Astrocyte (in vitro differentiated cells and primary cell): Measurements from ENCODE around the gene MTUS2. TPM values are rescaled to one million over a fixed set of nuclear protein-coding genes. Genes with fewer than 3 reads are reported as not detected.

Experiments used
- DNase-seq: peaks from one replicate; pipeline ENCODE4 v3.0.0-alpha.2; 2010; ENCODE audit warnings: low read depth
- FAIRE-seq: peaks from 2 replicates; lab custom pipeline; 2011; peaks lifted over from hg19 to GRCh38; lab: Jason Lieb, UNC
- H2AFZ ChIP-seq: 2 replicates; pipeline ENCODE4 v1.6.0; 2012; ENCODE audit warnings: low read depth, low read length, inconsistent platforms
- H3K27ac ChIP-seq: 2 replicates; pipeline ENCODE4 v1.5.1; 2011; ENCODE audit warnings: low read depth, low read length, inconsistent platforms
- H3K27me3 ChIP-seq: 2 replicates; pipeline ENCODE4 v1.6.0; 2011; ENCODE audit warnings: low read length, inconsistent platforms; ENCODE audit not compliant: insufficient read depth
- H3K36me3 ChIP-seq: 2 replicates; pipeline ENCODE4 v1.5.1; 2011; ENCODE audit warnings: low read length, inconsistent platforms; ENCODE audit not compliant: insufficient read depth
- H3K4me1 ChIP-seq: 2 replicates; pipeline ENCODE4 v1.5.1; 2011; ENCODE audit warnings: low read length, inconsistent platforms; ENCODE audit not compliant: insufficient read depth
- H3K4me2 ChIP-seq: 2 replicates; pipeline ENCODE4 v1.6.0; 2012; ENCODE audit warnings: low read length, inconsistent platforms
- H3K4me3 ChIP-seq: 2 replicates; pipeline ENCODE4 v1.5.1; 2011; ENCODE audit warnings: low read depth, mild to moderate bottlenecking, low read length, inconsistent platforms; ENCODE audit not compliant: insufficient read depth
- H3K79me2 ChIP-seq: 2 replicates; pipeline ENCODE4 v1.6.0; 2012; ENCODE audit warnings: mild to moderate bottlenecking, low read length, inconsistent platforms; ENCODE audit not compliant: insufficient read depth
- H3K9ac ChIP-seq: 2 replicates; pipeline ENCODE4 v1.6.0; 2012; ENCODE audit warnings: mild to moderate bottlenecking, low read length, inconsistent platforms
- H3K9me3 ChIP-seq: 2 replicates; pipeline ENCODE4 v1.5.1; 2012; ENCODE audit warnings: low read depth, mild to moderate bottlenecking, low read length, inconsistent platforms; ENCODE audit not compliant: insufficient read depth
- H4K20me1 ChIP-seq: 2 replicates; pipeline ENCODE4 v1.6.0; 2012; ENCODE audit warnings: low read length, inconsistent platforms; ENCODE audit not compliant: insufficient read depth
- H3K27ac Mint-ChIP-seq: one replicate; pipeline ENCODE4 v1.8.0; 2021; ENCODE audit warnings: mild to moderate bottlenecking, mixed read lengths; ENCODE audit not compliant: unreplicated experiment
- H3K27me3 Mint-ChIP-seq: one replicate; pipeline ENCODE4 v1.8.0; 2021; ENCODE audit warnings: low read depth, mixed read lengths; ENCODE audit not compliant: unreplicated experiment
- H3K36me3 Mint-ChIP-seq: one replicate; pipeline ENCODE4 v1.8.0; 2021; ENCODE audit warnings: low read depth, mixed read lengths; ENCODE audit not compliant: unreplicated experiment
- H3K4me1 Mint-ChIP-seq: one replicate; pipeline ENCODE4 v1.8.0; 2021; ENCODE audit warnings: low read depth, mixed read lengths; ENCODE audit not compliant: unreplicated experiment
- H3K4me3 Mint-ChIP-seq: one replicate; pipeline ENCODE4 v1.8.0; 2021; ENCODE audit warnings: mild to moderate bottlenecking, moderate library complexity, mixed read lengths; ENCODE audit not compliant: unreplicated experiment
- H3K9me3 Mint-ChIP-seq: one replicate; pipeline ENCODE4 v1.8.0; 2021; ENCODE audit warnings: mild to moderate bottlenecking, mixed read lengths; ENCODE audit not compliant: unreplicated experiment
- CTCF ChIP-seq: IDR thresholded peaks from 2 replicates; pipeline ENCODE4 v1.5.1; 2011; ENCODE audit warnings: low read depth, mild to moderate bottlenecking, inconsistent platforms, low read length, moderate library complexity; ENCODE audit not compliant: insufficient read depth
- EZH2 ChIP-seq: IDR thresholded peaks from 2 replicates; pipeline ENCODE4 v1.6.1; 2012; ENCODE audit warnings: mild to moderate bottlenecking, low read length, inconsistent platforms; ENCODE audit not compliant: insufficient read depth
- total RNA-seq: library from RNA; stranded (reverse); gene quantifications from 2 replicates; pipeline ENCODE4 v1.2.1, GENCODE V29; 2021

The MTUS2 gene
- total RNA-seq, 1 donor from 2014 or later, result 0.50 TPM

GRCh38 chr13:28885181-28885580, 65.0 kb downstream of the MTUS2 start:
- FAIRE-seq, result no peak
- H3K9me3 ChIP-seq, result peaks cover 2% of the 10 kb centered on the region
- Mint-ChIP-seq H3K9me3 (no peaks in the 10 kb centered on the region), H3K27me3 (peaks cover 5% of the 10 kb centered on the region), H3K27ac (no peak overlapping the region), H3K36me3 (no peaks in the 10 kb centered on the region), H3K4me1 (no peaks in the 10 kb centered on the region), H3K4me3 (no peak overlapping the region)
- no peak overlapping the region for H3K27ac ChIP-seq
- no peak overlapping the region for H3K4me2 ChIP-seq
- no peaks in the 10 kb centered on the region for H4K20me1 ChIP-seq
- TF ChIP-seq CTCF, result no peak
- no peak for TF ChIP-seq EZH2
- H3K79me2 ChIP-seq, result no peaks in the 10 kb centered on the region
- no peak overlapping the region for H3K9ac ChIP-seq
- no peaks in the 10 kb centered on the region for H3K36me3 ChIP-seq
- H2AFZ ChIP-seq, result no peak overlapping the region
- DNase-seq, result no peak
- H3K4me3 ChIP-seq, result no peak overlapping the region
- no peaks in the 10 kb centered on the region for H3K4me1 ChIP-seq
- H3K27me3 ChIP-seq, result no peaks in the 10 kb centered on the region

DNA sequence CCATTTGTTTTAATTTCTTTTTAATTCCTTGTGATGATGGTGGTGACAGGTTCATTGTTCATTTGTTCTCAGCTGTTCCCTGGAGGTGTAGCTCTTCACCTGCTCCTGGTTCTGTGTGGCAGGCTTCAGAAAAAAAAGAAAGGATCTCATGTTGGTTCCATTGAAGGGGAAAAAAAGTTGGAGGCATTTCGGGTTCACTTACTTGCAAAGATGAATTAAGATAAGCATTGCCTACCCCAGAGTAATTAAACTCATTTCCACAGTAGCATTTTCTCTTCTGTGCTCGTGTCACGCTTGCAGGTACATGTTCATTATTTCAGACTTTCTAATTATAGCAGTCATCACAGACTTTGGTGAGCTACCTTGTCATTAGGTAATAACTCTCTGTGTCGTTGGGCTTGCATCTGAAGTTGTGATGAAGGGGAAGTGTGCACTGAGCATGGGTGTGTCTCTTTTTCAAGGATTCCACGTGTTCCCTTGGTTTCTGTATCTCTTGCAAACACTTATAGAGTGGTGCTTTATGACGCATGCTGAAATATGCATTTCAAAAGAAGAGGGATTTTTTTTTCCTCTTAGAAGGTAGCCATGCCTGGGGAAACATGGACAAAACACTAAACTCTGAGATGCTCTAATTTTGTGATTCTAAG, 69.1 kb downstream of the MTUS2 start:
- TF ChIP-seq CTCF (no peak), EZH2 (no peak)
- peaks cover 5% of the 10 kb centered on the region for H3K27me3 Mint-ChIP-seq
- Histone ChIP-seq H3K27ac (no peak overlapping the region), H3K79me2 (no peaks in the 10 kb centered on the region), H3K9me3 (peaks cover 6% of the 10 kb centered on the region), H3K4me1 (no peaks in the 10 kb centered on the region), H3K4me2 (no peak overlapping the region), H2AFZ (no peak overlapping the region), H4K20me1 (no peaks in the 10 kb centered on the region), H3K27me3 (no peaks in the 10 kb centered on the region), H3K36me3 (no peaks in the 10 kb centered on the region), H3K9ac (no peak overlapping the region), H3K4me3 (no peak overlapping the region)
- no peaks in the 10 kb centered on the region for H3K36me3 Mint-ChIP-seq
- H3K27ac Mint-ChIP-seq, result no peak overlapping the region
- no peak overlapping the region for H3K4me3 Mint-ChIP-seq
- no peak for FAIRE-seq
- DNase-seq, result no peak
- no peaks in the 10 kb centered on the region for H3K4me1 Mint-ChIP-seq
- H3K9me3 Mint-ChIP-seq, result peaks cover 1% of the 10 kb centered on the region

DNA sequence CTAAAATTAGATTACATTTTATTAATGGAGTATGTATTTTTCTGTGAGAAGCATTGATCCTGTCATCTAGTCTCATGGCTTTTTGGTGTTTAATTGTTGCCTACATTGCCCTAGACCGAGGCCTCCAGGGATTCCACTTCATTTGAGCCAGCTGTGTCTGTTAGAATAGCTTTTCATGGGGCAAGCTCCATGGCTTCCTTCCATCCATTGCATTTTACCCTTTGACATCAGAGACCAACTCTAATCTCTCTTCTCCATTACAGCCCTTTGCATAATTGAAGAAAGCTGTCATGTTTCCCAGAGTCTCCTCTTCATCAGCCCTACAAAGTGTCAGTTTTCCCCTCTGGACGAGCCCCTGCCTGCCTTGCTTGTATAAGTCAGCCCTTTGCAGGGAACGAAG, 70.6 kb downstream of the MTUS2 start:
- Histone ChIP-seq H3K27ac (no peak overlapping the region), H3K36me3 (no peaks in the 10 kb centered on the region), H4K20me1 (no peaks in the 10 kb centered on the region), H2AFZ (no peak overlapping the region), H3K9me3 (peaks cover 6% of the 10 kb centered on the region), H3K4me2 (no peak overlapping the region), H3K9ac (no peak overlapping the region), H3K27me3 (no peaks in the 10 kb centered on the region), H3K4me3 (no peak overlapping the region), H3K79me2 (no peaks in the 10 kb centered on the region), H3K4me1 (no peaks in the 10 kb centered on the region)
- H3K4me3 Mint-ChIP-seq, result no peak overlapping the region
- DNase-seq (no peak), FAIRE-seq (no peak)
- H3K4me1 Mint-ChIP-seq, result no peaks in the 10 kb centered on the region
- TF ChIP-seq EZH2 (no peak), CTCF (no peak)
- H3K36me3 Mint-ChIP-seq, result no peaks in the 10 kb centered on the region
- H3K9me3 Mint-ChIP-seq, result peaks cover 1% of the 10 kb centered on the region
- no peak overlapping the region for H3K27ac Mint-ChIP-seq
- peaks cover 5% of the 10 kb centered on the region for H3K27me3 Mint-ChIP-seq
